ENCODE results near the gene CBFB.
A peak's percentile ranks its signal among the peaks of the same experiment; 100 is the strongest.
"Not testable (repeated sequence)": the region's sequence is repeated elsewhere in the genome, so short reads cannot be mapped to it uniquely, and the experiment has no call there.

The CBFB gene

GRCh38 chr16:67028696-67029253 lies at the start of gene CBFB:
CBFB (plus strand) TSS chr16:67029149; CDS start chr16:67029408, 259 bp downstream.
- DNase-seq (ENCODE audit: low read depth in 2 of 2, low spot score in 1 of 2), result peak; percentile 80 to 90

DNA sequence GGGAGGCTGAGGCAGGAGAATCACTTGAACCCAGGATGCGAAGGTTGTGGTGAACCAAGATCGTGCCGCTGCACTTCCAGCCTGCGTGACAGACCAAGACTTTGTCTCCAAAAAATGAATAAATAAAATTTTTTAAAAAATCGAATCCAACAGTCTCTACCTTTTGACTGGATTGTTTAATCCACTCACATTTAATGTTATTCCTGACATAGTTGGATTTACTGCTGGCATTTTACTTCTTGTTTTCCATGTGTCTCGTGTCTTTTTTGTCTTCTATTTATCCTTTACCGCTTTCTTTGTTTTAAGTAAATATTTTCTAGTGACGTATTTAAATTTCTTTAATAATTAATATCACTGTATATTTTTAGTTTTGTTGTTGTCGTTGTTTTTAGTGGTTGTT lies 45.9 kb upstream of the CBFB start:
- no peak for DNase-seq (ENCODE audit: low read depth in 2 of 2, low spot score in 1 of 2)

DNA sequence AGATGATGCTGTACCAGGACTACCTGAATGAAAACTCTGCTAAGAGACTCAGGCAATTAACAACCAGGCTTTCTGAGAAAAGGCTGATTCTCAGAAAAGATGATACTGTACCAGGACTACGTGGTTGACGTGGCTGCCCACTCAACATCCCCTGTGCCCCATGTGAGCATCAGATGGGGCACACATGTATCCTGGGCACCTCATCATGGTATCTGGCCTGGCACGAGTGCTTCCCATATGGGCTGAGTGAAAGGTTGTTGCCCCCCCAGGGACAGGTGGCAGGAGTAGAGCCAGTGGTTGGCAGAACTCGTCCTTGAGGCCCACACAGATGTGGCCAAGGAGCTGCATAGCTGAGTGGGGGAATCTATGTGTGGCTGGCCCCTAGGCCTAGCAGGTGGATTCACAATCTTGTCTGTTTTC lies 44.0 kb upstream of the CBFB start:
- no peak for DNase-seq (ENCODE audit: low read depth in 2 of 2, low spot score in 1 of 2)

DNA sequence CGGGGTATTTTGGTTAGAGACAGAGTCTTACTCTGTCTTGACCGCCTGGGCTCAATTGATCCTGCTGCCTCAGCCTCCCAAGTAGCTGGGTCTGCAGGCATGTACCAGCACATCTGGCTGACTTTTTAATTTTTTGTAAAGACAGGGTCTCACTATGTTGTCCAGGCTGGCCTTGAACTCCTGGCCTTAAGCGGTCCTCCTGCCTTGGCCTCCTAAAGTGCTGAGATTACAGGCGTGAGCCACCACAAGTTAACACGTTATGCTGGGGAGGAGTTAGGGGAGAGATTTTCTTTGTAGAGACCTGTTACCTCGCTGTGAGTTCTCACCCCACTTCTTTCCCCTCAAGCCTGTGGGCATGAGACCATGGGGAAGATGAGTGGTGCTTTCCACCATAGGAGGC lies 42.4 kb upstream of the CBFB start:
- no peak for DNase-seq (ENCODE audit: low read depth in 2 of 2, low spot score in 1 of 2)

- no peak for DNase-seq (ENCODE audit: low read depth in 2 of 2, low spot score in 1 of 2)
Measured at GRCh38 chr16:66988197-66988788, 40.7 kb upstream of the CBFB start, which contains the start of gene CES4A. CES4A (plus strand) TSS chr16:66988589; CDS start chr16:66988773, 184 bp downstream.

DNA sequence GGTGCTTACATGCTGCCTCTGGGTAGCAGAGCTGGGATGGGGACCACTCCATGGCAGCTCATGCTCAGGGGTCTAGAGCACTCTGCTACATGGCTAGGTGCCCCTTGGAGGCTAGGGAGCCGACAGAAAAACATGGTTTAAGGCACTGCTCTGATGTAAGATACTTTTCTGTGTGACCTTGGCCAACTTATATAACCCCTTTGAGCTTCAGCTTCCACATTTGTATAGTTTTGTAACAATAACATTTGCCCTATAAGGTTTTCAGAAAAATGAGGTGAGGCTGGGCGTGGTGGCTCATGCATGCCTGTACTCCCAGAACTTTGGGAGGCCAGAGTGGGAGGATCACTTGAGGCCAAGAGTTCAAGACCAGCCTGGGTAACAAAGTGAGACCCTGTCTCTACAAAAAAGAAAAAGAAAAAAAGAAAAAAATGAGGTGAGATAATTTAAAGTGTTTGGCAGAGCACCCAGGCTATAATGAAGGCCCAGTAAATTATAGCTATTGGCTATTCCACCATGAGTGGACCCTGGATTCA lies 37.3 kb upstream of the CBFB start:
- no peak for DNase-seq (ENCODE audit: low read depth in 2 of 2, low spot score in 1 of 2)

DNA sequence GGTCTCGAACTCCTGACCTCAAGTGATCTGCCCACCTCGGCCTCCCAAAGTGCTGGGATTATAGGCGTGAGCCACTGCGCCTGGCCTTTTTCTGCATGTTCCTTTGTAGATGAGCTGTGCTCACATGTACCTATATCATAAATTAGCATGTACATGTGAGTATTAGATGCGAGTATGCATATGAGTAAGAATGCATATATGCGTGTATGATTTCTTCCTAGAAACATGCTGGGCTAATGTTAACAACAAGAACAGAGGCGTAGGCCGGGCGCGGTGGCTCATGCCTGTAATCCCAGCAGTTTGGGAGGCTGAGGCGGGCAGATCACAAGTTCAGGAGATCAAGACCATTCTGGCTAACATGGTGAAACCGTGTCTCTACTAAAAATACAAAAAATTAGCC lies 35.4 kb upstream of the CBFB start:
- DNase-seq (ENCODE audit: low read depth in 2 of 2, low spot score in 1 of 2), result not testable (repeated sequence)

- no peak for DNase-seq (ENCODE audit: low read depth in 2 of 2, low spot score in 1 of 2)
Measured at GRCh38 chr16:66996324-66996982, 32.5 kb upstream of the CBFB start.

GRCh38 chr16:66996983-66997358 lies 32.0 kb upstream of the CBFB start:
- no peak for DNase-seq (ENCODE audit: low read depth in 2 of 2, low spot score in 1 of 2)

DNA sequence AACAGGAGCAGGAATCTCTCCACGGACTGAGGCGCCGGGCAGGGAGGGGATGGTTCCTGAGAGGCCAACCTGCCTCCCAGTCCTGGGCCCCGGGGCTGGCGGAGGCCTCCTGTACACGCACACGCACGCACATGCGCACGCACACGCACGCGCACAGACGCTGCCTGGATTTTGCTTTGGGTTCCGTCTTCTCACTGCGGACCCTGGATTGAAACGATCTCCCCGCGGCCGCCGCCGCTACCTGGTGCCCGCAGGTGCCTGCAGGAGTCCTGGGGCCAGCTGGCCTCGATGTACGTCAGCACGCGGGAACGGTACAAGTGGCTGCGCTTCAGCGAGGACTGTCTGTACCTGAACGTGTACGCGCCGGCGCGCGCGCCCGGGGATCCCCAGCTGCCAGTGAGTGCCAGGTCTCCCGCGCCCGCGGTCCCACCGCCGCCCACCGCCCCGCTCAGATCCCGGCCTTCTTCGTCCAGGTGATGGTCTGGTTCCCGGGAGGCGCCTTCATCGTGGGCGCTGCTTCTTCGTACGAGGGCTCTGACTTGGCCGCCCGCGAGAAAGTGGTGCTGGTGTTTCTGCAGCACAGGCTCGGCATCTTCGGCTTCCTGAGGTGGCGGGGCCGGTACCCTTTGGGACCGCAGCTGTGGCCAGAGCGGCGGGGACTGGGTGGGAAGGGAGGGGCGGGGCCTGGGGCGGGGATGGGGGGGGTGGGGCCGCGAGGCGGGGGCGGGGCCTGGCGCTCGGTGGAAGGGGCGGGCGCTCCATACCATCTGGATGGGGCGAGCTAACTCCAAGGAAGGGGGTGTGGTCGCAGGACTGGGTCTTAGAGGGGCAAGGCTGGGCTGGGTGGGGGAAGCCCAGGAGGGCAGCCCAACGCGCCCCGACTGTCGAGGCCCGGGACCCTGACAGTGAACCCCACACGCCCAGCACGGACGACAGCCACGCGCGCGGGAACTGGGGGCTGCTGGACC lies 28.3 kb upstream of the CBFB start:
- DNase-seq (ENCODE audit: low read depth in 2 of 2, low spot score in 1 of 2), result no peak

GRCh38 chr16:67001726-67002125 lies 27.2 kb upstream of the CBFB start:
- DNase-seq (ENCODE audit: low read depth in 2 of 2, low spot score in 1 of 2), result no peak

DNA sequence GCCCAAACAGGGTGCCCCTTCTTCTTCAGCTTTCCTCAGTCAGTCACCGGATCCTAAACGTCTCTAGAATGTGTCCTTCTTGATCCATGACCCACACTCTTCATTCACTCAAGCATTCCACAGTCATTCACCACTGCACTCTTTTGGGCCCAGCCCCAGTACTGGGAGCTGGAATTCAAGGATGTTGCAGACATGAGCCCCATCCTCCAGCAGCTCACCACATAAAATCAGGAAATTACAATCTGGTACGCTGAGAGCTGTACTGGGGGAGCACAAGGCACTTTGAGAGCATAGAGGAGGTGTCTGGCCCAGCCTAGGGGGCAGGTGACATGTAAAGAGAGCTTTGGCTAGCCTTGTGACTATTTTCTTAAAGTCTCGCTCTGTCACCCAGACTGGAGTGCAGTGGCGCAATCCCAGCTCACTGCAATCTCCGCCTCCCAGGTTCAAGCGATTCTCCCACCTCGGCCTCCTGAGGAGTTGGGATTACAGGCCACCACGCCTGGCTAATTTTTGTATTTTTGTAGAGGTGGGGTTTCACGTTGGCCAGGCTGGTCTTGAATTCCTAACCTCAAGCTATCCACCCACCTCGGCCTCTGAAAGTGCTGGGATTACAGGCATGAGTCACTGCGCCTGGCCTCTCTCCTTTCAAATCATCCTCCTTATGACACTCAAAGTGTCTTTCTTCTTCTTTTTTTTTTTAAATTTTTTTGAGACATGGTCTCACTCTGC lies 21.9 kb upstream of the CBFB start:
- DNase-seq (ENCODE audit: low read depth in 2 of 2, low spot score in 1 of 2), result no peak

DNA sequence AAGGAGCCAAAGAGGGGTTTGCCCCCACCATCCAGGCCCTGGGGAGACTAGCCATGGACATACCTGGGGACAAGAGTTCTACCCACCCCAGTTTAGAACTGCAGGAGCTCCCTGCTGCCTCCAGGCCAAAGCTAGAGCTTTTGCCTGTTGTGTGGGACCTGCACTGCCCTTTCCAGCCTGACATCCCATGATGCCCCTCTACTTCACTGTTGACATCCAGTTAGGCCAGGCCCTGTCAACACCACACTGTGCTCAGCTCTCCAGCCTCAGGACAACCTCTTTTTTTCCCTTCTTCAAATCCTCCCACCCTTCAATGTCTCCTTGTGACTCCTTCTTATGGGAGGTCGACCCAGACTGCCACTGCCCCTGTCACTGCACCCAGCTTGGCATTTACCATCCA lies 19.8 kb upstream of the CBFB start:
- DNase-seq (ENCODE audit: low read depth in 2 of 2, low spot score in 1 of 2), result no peak

GRCh38 chr16:67011274-67011673 lies 17.7 kb upstream of the CBFB start:
- DNase-seq (ENCODE audit: low read depth in 2 of 2, low spot score in 1 of 2), result no peak

- no peak for DNase-seq (ENCODE audit: low read depth in 2 of 2, low spot score in 1 of 2)
Measured at GRCh38 chr16:67013233-67013822, 15.6 kb upstream of the CBFB start.

- no peak for DNase-seq (ENCODE audit: low read depth in 2 of 2, low spot score in 1 of 2)
Measured at GRCh38 chr16:67013823-67014633, 14.9 kb upstream of the CBFB start.

DNA sequence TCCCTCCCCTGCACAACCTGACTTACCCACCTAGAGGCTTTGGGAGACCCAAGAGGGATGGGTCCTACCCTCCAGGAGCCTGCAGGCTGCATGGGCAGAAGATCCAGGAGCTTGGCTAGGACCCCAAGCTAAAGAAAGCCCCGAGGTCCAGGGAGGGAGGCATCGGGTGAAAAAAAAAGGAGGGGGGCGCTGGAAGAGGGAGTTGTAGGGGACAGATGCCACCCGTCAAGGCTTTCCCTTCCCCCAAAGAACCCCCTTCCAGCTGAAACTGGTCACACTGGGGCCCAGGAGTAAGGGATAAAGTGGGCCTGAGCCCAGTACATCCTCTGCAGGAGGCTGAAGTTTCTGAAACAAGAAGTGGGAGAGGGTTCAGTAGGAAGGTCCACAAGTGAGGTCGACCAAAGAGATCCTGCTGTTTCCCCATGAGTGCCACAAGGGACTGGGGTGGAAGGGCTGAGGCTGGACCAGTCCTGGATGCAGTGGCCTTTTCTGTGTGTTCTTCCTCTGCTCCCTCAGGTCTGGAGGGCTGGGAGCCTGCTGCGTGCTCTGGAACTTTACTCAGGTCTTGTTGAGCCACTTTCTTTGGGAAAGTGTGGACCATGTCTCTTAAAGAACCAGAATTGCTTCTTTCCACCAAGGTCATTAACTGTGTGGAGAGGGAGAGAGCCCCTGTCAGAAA lies 14.2 kb upstream of the CBFB start:
- no peak for DNase-seq (ENCODE audit: low read depth in 2 of 2, low spot score in 1 of 2)

GRCh38 chr16:67015313-67015731 lies 13.6 kb upstream of the CBFB start:
- DNase-seq (ENCODE audit: low read depth in 2 of 2, low spot score in 1 of 2), result no peak

DNA sequence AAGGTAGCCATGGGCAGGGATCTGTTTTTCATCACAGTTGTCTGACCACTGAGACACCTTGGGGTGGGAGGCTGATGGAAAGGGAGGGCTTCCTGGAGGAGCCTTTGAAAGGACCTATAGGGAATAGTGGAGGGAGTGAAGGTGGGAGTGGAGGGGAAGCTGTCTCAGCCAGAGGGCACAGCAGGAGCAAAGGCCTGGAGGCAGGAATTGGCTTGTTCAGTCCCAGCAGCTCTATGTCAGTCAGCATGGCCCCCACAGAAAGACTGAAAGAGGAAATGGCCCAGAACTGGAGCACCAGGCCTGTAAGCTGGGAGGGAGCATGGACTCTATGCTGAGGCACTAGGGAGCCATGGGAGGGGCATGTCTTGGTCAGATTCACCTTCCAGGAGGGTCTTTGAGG lies 12.8 kb upstream of the CBFB start:
- DNase-seq (ENCODE audit: low read depth in 2 of 2, low spot score in 1 of 2), result no peak
